ENCODE measurements around the gene TACR1. TPM values are rescaled to one million over a fixed set of nuclear protein-coding genes. Genes with fewer than 3 reads are reported as not detected.

The TACR1 gene
- total RNA-seq, 1 experiment from 2014 or later = not detected

GRCh38 chr2:75168186-75168585, 31.1 kb downstream of the TACR1 start:
- H3K27ac Mint-ChIP-seq (ENCODE audit: unreplicated experiment) = no peak overlapping the region
- CTCF ChIA-PET = interaction anchor here (0.5 to 0.7 kb wide), 2 partner anchors 24 to 1231 kb away, joined by 3 read pairs; no protein-coding TSS in a partner anchor
- H3K27me3 Mint-ChIP-seq (ENCODE audit: unreplicated experiment) = peaks cover 27% of the 10 kb centered on the region
- BruUV-seq (replicated peaks) = no TSS peak
- DNase-seq = no peak
- no peak for TF ChIP-seq CTCF (IDR thresholded peaks at IDR 0.05; ENCODE audit: unreplicated experiment)
- H3K4me3 Mint-ChIP-seq (ENCODE audit: low read depth, unreplicated experiment) = no peak overlapping the region
- intact Hi-C loops (cut with micrococcal nuclease; ENCODE audit: unreplicated experiment) = no loop called here
- no peaks in the 10 kb centered on the region for H3K36me3 Mint-ChIP-seq (ENCODE audit: insufficient read depth, unreplicated experiment)
- H3K9me3 Mint-ChIP-seq (ENCODE audit: low read depth, unreplicated experiment) = no peaks in the 10 kb centered on the region
- H3K4me1 Mint-ChIP-seq (ENCODE audit: low read depth, unreplicated experiment) = no peaks in the 10 kb centered on the region

GRCh38 chr2:75166491-75166890, 32.8 kb downstream of the TACR1 start:
- TF ChIP-seq CTCF (IDR thresholded peaks at IDR 0.05; ENCODE audit: unreplicated experiment) = no peak
- no peak for DNase-seq
- Mint-ChIP-seq H3K4me1 (ENCODE audit: low read depth, unreplicated experiment) (no peaks in the 10 kb centered on the region), H3K27me3 (ENCODE audit: unreplicated experiment) (peaks cover 17% of the 10 kb centered on the region), H3K36me3 (ENCODE audit: insufficient read depth, unreplicated experiment) (no peaks in the 10 kb centered on the region), H3K4me3 (ENCODE audit: low read depth, unreplicated experiment) (no peak overlapping the region), H3K27ac (ENCODE audit: unreplicated experiment) (no peak overlapping the region), H3K9me3 (ENCODE audit: low read depth, unreplicated experiment) (no peaks in the 10 kb centered on the region)
- BruUV-seq (replicated peaks) = no TSS peak
- CTCF ChIA-PET = no interaction called here
- intact Hi-C loops (cut with micrococcal nuclease; ENCODE audit: unreplicated experiment) = no loop called here

- Mint-ChIP-seq H3K27ac (ENCODE audit: unreplicated experiment) (no peak overlapping the region), H3K4me3 (ENCODE audit: low read depth, unreplicated experiment) (no peak overlapping the region), H3K4me1 (ENCODE audit: low read depth, unreplicated experiment) (no peaks in the 10 kb centered on the region), H3K36me3 (ENCODE audit: insufficient read depth, unreplicated experiment) (no peaks in the 10 kb centered on the region), H3K27me3 (ENCODE audit: unreplicated experiment) (peaks cover 10% of the 10 kb centered on the region), H3K9me3 (ENCODE audit: low read depth, unreplicated experiment) (no peaks in the 10 kb centered on the region)
- intact Hi-C loops (cut with micrococcal nuclease; ENCODE audit: unreplicated experiment) = no loop called here
- no peak for DNase-seq
- TF ChIP-seq CTCF (IDR thresholded peaks at IDR 0.05; ENCODE audit: unreplicated experiment) = no peak
- BruUV-seq (replicated peaks) = no TSS peak
- CTCF ChIA-PET = no interaction called here
These were observed 36.4 kb downstream of the TACR1 start for GRCh38 chr2:75162897-75163296.

- no TSS peak for BruUV-seq (replicated peaks)
- Mint-ChIP-seq H3K27ac (ENCODE audit: unreplicated experiment) (no peak overlapping the region), H3K27me3 (ENCODE audit: unreplicated experiment) (peaks cover 10% of the 10 kb centered on the region), H3K4me1 (ENCODE audit: low read depth, unreplicated experiment) (no peaks in the 10 kb centered on the region), H3K4me3 (ENCODE audit: low read depth, unreplicated experiment) (no peak overlapping the region), H3K36me3 (ENCODE audit: insufficient read depth, unreplicated experiment) (no peaks in the 10 kb centered on the region), H3K9me3 (ENCODE audit: low read depth, unreplicated experiment) (no peaks in the 10 kb centered on the region)
- CTCF ChIA-PET = no interaction called here
- no peak for TF ChIP-seq CTCF (IDR thresholded peaks at IDR 0.05; ENCODE audit: unreplicated experiment)
- no peak for DNase-seq
- intact Hi-C loops (cut with micrococcal nuclease; ENCODE audit: unreplicated experiment) = no loop called here
These were observed 37.1 kb downstream of the TACR1 start for GRCh38 chr2:75162259-75162658.
